HG02588 (cell line): ENCODE results near the gene SOBP.

Experiments used
- ATAC-seq: cut with Tn5 transposase; IDR thresholded peaks from one replicate; pipeline ENCODE4 v1.9.1; 2021; ENCODE audit warnings: mild to moderate bottlenecking, moderate library complexity; ENCODE audit not compliant: unreplicated experiment

Gene SOBP

DNA sequence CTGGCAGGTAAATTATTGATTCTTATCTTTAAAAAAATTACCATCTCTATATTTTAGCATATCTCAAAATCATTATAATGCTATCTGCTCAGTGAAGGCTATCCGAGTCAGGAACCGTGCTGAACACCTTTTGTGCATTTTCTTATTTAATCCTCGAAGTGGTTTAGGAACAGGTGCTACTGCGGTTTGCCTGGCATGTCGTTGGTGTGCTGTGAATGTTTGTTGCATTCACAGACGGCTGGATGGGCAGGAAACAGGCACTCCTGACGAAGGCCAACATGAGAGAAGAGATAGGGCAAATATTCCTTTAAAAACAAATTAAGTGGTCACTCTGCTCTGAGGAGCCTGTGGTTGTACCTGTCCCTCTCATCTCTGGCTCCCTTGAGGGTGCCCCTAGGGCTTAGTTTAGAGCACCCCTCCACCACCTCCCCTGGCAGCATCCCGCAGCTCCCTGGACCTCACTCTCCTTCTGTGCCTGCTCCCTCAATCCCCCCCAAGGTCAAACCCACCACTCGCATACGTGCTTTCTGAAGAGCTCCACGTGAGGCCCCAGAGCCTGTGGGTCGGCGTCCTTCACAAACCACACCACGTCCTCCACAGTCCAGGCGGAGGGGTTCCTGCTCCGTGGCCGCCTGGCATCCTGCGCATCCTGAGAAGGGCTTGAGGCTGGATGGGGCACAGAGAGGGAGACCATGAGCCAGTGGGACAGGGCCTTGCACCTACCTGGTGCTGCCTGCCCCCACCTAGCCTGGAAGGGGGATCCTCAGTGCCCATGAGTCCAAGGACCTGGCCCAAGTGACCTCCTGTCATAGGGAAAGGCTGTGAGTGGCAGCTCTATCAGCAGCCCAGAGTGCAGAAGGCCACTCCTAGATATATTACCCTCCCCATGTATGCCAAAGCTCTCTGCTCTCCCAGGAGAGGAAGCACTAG, 217.7 kb downstream of the SOBP start:
- no peak for ATAC-seq

DNA sequence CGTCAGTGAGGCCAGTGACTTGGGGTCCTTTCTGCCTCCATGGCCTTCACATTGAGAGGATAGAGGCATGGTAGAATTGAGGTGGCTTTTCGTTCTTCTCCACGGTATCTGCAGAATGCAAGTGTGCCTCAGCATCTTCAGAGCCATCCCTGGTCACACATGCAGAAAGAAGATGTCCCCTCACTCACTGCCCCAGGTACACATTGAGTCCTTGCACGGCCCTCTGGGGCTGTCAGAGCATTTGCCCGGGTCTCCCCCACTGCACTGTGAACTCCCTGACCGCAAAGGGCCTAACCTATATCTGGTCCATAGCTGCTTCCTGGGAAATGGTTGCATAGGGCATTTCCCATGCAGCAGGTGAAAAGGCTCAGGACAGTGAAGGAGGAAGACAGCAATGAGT, 218.5 kb downstream of the SOBP start:
- ATAC-seq: no peak

DNA sequence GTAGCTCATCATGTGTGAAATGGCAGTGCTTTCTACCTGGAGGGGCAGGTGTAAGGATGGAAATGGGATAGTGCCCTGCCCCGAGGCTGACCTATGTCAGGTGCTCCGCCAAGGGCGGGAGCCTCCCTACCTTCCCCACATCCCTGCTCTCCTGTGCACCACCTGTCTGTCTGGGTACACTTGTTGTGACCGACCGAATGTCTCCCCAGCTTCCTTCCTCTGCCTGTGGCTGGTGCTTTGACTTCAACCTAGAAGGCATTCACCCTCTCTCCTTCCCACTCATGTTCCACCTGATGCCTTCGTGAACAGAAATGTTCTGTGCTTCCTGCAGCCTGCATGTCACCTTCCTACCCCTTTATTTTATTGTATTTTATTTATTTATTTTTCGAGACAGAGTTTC, 219.4 kb downstream of the SOBP start:
- ATAC-seq: no peak
